Neural cell (in vitro differentiated cells): ENCODE data around the gene SIL1. TPM values are rescaled to one million over a fixed set of nuclear protein-coding genes. Genes with fewer than 3 reads are reported as not detected.

ENCODE experiments used
- H2AFZ ChIP-seq: fragments of 200-600, 300-800 bp; sonication (generic), shearing (Covaris generic); 2 replicates; pipeline ENCODE4 v1.6.0; 2014; ENCODE audit warnings: low read depth, mild to moderate bottlenecking, antibody characterized with exemption, low read length, moderate library complexity
- H3F3A ChIP-seq: fragments of 200-600 bp; shearing (Covaris generic); 2 replicates; pipeline ENCODE4 v1.6.1; 2016; ENCODE audit warnings: mild to moderate bottlenecking, moderate library complexity, mixed read lengths, antibody characterized with exemption, low read length; ENCODE audit not compliant: insufficient read depth, poor library complexity, severe bottlenecking
- H3K27ac ChIP-seq: fragments of 200-600, 300-800 bp; sonication (generic), shearing (Covaris generic); 2 replicates; pipeline ENCODE4 v1.5.1; 2014; ENCODE audit warnings: mild to moderate bottlenecking, low read length, moderate library complexity
- H3K27me3 ChIP-seq: fragments of 300-800, 200-600 bp; sonication (generic), shearing (Covaris generic); 2 replicates; pipeline ENCODE4 v1.6.0; 2014; ENCODE audit warnings: mild to moderate bottlenecking, low read depth, low read length, moderate library complexity; ENCODE audit not compliant: insufficient read depth
- H3K36me3 ChIP-seq: fragments of 300-800, 200-600 bp; sonication (generic), shearing (Covaris generic); 2 replicates; pipeline ENCODE4 v1.5.1; 2014; ENCODE audit warnings: mild to moderate bottlenecking, antibody characterized with exemption, low read length, moderate library complexity; ENCODE audit not compliant: insufficient read depth
- H3K4me2 ChIP-seq: fragments of 300-800, 200-600 bp; sonication (generic), shearing (Covaris generic); 2 replicates; pipeline ENCODE4 v1.6.0; 2014; ENCODE audit warnings: mild to moderate bottlenecking, low read length
- H3K4me3 ChIP-seq: fragments of 300-800, 200-600 bp; sonication (generic), shearing (Covaris generic); 2 replicates; pipeline ENCODE4 v1.5.1; 2014; ENCODE audit warnings: mild to moderate bottlenecking, low read length, moderate library complexity
- H3K79me2 ChIP-seq: fragments of 200-600 bp; shearing (Covaris generic); replicated peaks from 2 replicates; pipeline ENCODE4 v1.6.0; 2014; ENCODE audit warnings: mild to moderate bottlenecking, low read length, moderate library complexity; ENCODE audit not compliant: insufficient read depth
- H3K9ac ChIP-seq: fragments of 300-800, 200-600 bp; sonication (generic), shearing (Covaris generic); 2 replicates; pipeline ENCODE4 v1.6.1; 2016; ENCODE audit warnings: mild to moderate bottlenecking, low read length, mixed read lengths
- H3K9me2 ChIP-seq: fragments of 200-600 bp; shearing (Covaris generic); 2 replicates; pipeline ENCODE4 v1.6.1; 2016; ENCODE audit warnings: mild to moderate bottlenecking, low read length, mixed read lengths; ENCODE audit not compliant: insufficient read depth
- H3K9me3 ChIP-seq: fragments of 200-600, 300-800 bp; sonication (generic), shearing (Covaris generic); 2 replicates; pipeline ENCODE4 v1.6.1; 2016; ENCODE audit warnings: mild to moderate bottlenecking, mixed run types, low read length, moderate library complexity, mixed read lengths
- H4K20me1 ChIP-seq: fragments of 200-600 bp; shearing (Covaris generic); 2 replicates; pipeline ENCODE4 v1.6.1; 2016; ENCODE audit warnings: mild to moderate bottlenecking, mixed run types; ENCODE audit not compliant: insufficient read depth
- EP300 ChIP-seq: fragments of 450-650 bp; conservative IDR thresholded peaks from 2 replicates; pipeline ENCODE4 v1.6.1; 2014; ENCODE audit warnings: antibody characterized with exemption, mild to moderate bottlenecking, moderate library complexity; ENCODE audit not compliant: poor library complexity, severe bottlenecking
- EZH2 ChIP-seq: fragments of 200-600, 300-800 bp; shearing (Covaris generic), sonication (generic); IDR thresholded peaks from 2 replicates; pipeline ENCODE4 v1.6.1; 2014; ENCODE audit warnings: antibody characterized with exemption, low read length, borderline replicate concordance, mild to moderate bottlenecking; ENCODE audit not compliant: insufficient read depth, poor library complexity, severe bottlenecking
- MXI1 ChIP-seq: fragments of 450-650 bp; conservative IDR thresholded peaks from 2 replicates; pipeline ENCODE4 v1.6.1; 2014; ENCODE audit warnings: antibody characterized with exemption, mild to moderate bottlenecking; ENCODE audit not compliant: poor library complexity, severe bottlenecking
- POLR2AphosphoS5 ChIP-seq: IDR thresholded peaks from 2 replicates; pipeline ENCODE4 v1.6.1; 2012
- RAD21 ChIP-seq: fragments of 450-650 bp; conservative IDR thresholded peaks from 2 replicates; pipeline ENCODE4 v1.6.1; 2014; ENCODE audit warnings: antibody characterized with exemption, mild to moderate bottlenecking, moderate library complexity
- SMC3 ChIP-seq: fragments of 450-650 bp; conservative IDR thresholded peaks from 2 replicates; pipeline ENCODE4 v1.6.1; 2014; ENCODE audit warnings: antibody characterized with exemption, mild to moderate bottlenecking, moderate library complexity; ENCODE audit not compliant: poor library complexity
- TAF1 ChIP-seq: IDR thresholded peaks from 2 replicates; pipeline ENCODE4 v1.6.1; 2012; ENCODE audit warnings: low read depth
- polyA plus RNA-seq: library from polyadenylated mRNA; depleted of rRNA; stranded (reverse); fragments of >200 nt; gene quantifications from 2 replicates; pipeline ENCODE4 v1.2.3, GENCODE V29; 2014
- TF ChIP-seq, protein P1 (sequence below): IDR thresholded peaks from 2 replicates; pipeline ENCODE4 v1.6.1; 2012; ENCODE audit warnings: borderline replicate concordance
- TF ChIP-seq, protein P2 (sequence below): fragments of 450-650 bp; IDR thresholded peaks from 2 replicates; pipeline ENCODE4 v1.5.1; 2014; ENCODE audit warnings: antibody characterized with exemption, mild to moderate bottlenecking, moderate library complexity; ENCODE audit not compliant: poor library complexity, severe bottlenecking

The SIL1 gene
- polyA plus RNA-seq, 1 donor from 2014 or later: 4.7 TPM

DNA sequence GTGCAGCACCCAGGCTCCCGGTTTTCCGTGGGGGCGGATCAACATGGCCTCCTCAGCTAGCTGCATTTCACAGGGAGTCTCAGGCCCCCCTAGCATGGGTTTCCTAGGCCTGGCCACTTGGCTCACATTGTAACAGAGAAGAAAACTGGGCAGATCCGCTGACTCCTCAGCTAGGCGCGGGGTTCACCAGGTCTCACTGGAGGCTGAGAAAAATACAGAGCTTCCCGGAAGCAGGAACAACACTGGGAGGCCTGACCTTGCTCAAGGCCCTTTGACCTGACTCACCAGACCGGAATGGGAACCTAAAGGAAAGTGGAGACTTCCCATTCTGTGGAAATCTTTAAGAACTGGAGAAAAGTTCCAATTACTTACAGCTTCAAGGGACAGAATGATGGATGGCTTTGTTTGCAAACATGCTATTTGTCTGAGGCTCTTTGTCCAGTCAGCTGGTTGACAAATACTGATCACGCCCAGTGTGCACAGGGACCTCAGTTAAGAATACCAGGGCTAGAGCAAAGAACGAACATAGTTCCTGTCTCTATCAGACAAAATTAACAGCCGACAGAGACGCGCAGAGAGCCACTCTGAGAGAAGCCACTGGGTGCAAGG is 234.3 kb downstream of the SIL1 start:
- H3K4me2 ChIP-seq: no peak overlapping the region

DNA sequence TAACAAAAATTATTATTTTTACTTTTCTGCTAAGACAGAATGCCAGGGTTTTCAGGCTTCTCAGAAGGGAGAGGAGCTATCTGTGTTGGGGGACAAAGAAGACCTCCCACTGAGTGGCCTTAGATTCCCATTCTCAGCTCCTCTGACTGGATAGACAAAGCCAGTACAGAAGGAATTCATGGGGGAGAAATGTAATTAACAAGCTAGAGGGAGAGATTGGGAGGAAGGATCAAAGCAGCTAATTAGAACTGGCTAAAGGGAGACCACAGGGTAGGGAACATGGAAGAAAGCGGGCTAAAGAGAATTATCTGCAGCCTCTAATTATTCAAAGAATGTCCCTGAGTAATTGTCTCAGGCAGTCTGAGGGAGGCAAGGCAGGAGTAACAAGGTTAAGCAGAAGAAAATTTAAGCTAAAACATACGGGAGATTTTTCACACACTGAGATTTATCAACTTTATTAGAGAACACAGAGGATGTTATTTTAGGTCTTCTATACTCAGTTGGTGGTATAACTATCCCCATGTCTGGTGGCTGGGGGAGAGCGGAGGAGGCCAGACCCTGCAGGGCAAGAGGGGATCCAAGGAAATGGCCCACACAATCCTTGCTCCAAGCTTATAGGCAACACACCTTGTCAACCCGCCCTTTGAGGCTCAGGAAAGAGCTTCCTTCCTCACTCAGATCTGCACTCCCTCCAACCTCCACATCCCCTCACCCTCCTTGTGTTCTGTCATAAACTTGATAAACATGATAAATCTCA is 235.4 kb downstream of the SIL1 start:
- Histone ChIP-seq H2AFZ (no peak overlapping the region), H3K9me2 (no peaks in the 10 kb centered on the region), H3K9ac (no peak overlapping the region), H3F3A (no peaks in the 10 kb centered on the region), H4K20me1 (no peaks in the 10 kb centered on the region), H3K27me3 (no peaks in the 10 kb centered on the region), H3K4me3 (no peak overlapping the region), H3K79me2 (no peaks in the 10 kb centered on the region), H3K27ac (no peak overlapping the region), H3K4me2 (no peak overlapping the region), H3K36me3 (no peaks in the 10 kb centered on the region), H3K9me3 (no peaks in the 10 kb centered on the region)
- TF ChIP-seq SMC3: no peak
- TF ChIP-seq RAD21: no peak

More for the DNA sequence above, 234.3 kb downstream of the SIL1 start:
- Histone ChIP-seq H3K27me3 (no peaks in the 10 kb centered on the region), H3K9me3 (no peaks in the 10 kb centered on the region), H3F3A (no peaks in the 10 kb centered on the region), H3K9ac (no peak overlapping the region), H2AFZ (no peak overlapping the region), H3K36me3 (no peaks in the 10 kb centered on the region), H3K79me2 (no peaks in the 10 kb centered on the region), H3K4me3 (no peak overlapping the region), H3K27ac (no peak overlapping the region), H3K9me2 (no peaks in the 10 kb centered on the region), H4K20me1 (no peaks in the 10 kb centered on the region)
- TF ChIP-seq EP300 (no peak), POLR2AphosphoS5 (no peak), RAD21 (no peak), MXI1 (no peak), TAF1 (no peak), EZH2 (no peak), SMC3 (no peak)
- TF ChIP-seq, protein P1, sequence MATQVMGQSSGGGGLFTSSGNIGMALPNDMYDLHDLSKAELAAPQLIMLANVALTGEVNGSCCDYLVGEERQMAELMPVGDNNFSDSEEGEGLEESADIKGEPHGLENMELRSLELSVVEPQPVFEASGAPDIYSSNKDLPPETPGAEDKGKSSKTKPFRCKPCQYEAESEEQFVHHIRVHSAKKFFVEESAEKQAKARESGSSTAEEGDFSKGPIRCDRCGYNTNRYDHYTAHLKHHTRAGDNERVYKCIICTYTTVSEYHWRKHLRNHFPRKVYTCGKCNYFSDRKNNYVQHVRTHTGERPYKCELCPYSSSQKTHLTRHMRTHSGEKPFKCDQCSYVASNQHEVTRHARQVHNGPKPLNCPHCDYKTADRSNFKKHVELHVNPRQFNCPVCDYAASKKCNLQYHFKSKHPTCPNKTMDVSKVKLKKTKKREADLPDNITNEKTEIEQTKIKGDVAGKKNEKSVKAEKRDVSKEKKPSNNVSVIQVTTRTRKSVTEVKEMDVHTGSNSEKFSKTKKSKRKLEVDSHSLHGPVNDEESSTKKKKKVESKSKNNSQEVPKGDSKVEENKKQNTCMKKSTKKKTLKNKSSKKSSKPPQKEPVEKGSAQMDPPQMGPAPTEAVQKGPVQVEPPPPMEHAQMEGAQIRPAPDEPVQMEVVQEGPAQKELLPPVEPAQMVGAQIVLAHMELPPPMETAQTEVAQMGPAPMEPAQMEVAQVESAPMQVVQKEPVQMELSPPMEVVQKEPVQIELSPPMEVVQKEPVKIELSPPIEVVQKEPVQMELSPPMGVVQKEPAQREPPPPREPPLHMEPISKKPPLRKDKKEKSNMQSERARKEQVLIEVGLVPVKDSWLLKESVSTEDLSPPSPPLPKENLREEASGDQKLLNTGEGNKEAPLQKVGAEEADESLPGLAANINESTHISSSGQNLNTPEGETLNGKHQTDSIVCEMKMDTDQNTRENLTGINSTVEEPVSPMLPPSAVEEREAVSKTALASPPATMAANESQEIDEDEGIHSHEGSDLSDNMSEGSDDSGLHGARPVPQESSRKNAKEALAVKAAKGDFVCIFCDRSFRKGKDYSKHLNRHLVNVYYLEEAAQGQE: no peak
- TF ChIP-seq, protein P2, sequence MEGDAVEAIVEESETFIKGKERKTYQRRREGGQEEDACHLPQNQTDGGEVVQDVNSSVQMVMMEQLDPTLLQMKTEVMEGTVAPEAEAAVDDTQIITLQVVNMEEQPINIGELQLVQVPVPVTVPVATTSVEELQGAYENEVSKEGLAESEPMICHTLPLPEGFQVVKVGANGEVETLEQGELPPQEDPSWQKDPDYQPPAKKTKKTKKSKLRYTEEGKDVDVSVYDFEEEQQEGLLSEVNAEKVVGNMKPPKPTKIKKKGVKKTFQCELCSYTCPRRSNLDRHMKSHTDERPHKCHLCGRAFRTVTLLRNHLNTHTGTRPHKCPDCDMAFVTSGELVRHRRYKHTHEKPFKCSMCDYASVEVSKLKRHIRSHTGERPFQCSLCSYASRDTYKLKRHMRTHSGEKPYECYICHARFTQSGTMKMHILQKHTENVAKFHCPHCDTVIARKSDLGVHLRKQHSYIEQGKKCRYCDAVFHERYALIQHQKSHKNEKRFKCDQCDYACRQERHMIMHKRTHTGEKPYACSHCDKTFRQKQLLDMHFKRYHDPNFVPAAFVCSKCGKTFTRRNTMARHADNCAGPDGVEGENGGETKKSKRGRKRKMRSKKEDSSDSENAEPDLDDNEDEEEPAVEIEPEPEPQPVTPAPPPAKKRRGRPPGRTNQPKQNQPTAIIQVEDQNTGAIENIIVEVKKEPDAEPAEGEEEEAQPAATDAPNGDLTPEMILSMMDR: no peak
